HG02840 (cell line): ENCODE results near the gene AACS.
"Not testable (repeated sequence)": the region's sequence is repeated elsewhere in the genome, so short reads cannot be mapped to it uniquely, and the experiment has no call there.

Experiments used
- ATAC-seq: cut with Tn5 transposase; IDR thresholded peaks from one replicate; pipeline ENCODE4 v1.9.1; 2021; ENCODE audit warnings: mild to moderate bottlenecking, moderate library complexity, moderate number of reproducible peaks; ENCODE audit not compliant: unreplicated experiment, low FRiP score

AACS gene, protein sequence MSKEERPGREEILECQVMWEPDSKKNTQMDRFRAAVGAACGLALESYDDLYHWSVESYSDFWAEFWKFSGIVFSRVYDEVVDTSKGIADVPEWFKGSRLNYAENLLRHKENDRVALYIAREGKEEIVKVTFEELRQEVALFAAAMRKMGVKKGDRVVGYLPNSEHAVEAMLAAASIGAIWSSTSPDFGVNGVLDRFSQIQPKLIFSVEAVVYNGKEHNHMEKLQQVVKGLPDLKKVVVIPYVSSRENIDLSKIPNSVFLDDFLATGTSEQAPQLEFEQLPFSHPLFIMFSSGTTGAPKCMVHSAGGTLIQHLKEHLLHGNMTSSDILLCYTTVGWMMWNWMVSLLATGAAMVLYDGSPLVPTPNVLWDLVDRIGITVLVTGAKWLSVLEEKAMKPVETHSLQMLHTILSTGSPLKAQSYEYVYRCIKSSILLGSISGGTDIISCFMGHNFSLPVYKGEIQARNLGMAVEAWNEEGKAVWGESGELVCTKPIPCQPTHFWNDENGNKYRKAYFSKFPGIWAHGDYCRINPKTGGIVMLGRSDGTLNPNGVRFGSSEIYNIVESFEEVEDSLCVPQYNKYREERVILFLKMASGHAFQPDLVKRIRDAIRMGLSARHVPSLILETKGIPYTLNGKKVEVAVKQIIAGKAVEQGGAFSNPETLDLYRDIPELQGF

DNA sequence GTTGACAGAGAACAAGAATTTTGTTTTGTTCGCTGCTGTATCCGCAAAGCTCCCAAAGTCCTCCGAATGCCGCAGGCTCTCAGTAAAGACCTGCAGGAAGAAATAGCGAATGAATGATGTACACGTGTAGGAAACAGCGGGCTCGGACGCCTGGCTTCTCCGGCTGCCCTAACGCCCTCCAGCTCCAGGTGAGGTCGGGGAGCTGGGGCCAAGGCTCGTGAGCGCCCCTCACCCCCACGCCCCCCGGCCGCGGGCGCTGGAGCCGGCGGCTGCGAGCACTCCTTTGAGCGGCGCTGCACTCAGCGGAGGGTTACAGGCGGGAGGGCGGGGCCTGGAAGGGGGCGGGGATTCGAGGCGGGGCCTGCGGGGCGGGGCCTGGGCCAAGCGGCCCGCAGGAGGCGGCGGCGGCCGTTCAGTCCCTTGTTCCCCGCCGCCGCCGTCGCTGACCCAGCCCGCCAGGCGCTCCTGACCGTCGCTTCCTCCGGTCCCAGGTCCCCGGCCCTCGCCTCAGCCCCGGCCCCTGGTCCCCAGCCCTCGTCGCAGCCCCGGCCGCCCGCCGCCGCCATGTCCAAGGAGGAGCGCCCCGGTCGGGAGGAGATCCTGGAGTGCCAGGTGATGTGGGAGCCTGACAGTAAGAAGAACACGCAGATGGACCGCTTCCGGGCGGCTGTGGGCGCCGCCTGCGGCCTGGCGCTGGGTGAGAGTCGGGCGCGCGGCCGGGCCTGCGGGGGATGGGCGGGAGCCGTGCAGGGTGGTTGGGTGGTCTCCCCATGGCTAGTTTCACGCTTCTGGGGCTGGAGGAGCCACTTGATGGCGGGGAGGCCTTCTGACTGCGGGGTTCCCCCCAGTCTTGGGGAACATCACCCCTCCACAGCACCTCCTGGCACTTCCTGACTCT lies at the start of gene AACS:
Gene AACS (plus strand): TSS at position 415 of the 898 bp plus-strand sequence. CDS start 150 bp downstream, at position 565.
- ATAC-seq = peak; percentile 78

DNA sequence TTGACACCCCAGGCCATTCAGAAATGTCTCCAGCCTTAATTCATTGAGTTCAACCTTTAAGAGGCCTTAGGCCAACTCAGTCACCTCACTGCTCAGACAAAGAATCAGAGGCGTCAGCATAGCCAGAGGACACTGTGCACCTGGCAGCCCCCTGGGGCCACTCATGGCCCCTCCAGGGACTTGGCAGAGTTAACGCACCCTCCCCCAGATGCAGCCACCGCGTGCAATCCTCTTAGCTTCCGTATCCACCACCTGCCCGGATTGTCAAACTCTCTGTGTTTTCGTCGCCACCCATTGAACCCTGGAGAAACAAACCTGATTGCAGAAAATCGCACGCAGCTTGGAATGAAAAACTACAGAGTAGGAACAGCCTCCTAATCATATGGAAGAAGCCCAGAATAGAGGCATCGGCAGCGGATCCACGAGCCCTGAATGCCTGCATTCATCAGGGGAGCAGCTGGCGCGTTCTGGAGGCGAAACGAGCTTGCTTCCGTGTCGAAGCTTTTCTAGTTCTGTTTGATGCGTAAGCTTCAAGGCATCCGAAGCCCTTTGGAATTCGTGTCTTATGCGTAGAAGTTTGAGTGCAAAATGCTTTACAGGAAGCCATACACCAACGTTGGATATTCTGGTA lies 49.4 kb upstream of the AACS start:
- ATAC-seq = no peak

DNA sequence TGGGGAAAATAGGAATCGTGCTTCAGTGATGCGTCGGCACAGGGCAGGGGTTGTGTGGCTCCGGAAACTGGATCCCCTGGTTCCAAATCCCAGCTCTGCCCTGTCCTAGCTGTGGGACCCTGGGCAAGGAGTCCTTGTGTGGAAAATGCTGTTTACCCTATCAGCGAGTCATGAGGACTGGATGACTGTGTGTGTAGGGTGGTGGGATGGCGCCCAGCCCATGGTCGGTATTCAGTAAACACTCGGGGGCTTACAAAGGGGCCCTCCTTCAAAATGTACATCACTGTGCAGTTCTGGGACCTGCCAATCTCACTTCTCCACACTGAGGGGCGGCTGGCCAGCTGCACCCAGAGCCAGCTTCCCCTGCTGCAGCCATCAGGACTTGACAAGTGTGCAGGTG lies 47.4 kb upstream of the AACS start:
- ATAC-seq = no peak

DNA sequence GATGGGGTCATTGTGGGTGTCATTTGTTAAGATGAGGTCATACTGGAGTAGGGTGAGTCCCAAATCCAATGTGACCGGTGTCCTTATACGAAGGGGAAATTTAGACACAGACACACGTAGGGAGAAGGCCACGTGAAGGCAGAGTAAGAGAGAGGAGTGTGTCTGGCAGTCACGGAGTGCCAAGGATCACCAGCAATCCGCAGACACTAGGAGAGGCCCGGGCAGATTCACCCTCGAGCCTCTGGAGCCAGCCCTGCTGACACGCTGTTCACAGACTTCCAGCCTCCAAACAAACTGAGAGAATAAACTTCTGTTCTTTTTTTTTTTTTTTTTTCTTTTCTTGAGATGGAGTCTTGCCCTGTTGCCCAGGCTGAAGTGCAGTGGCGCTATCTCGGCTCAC lies 46.9 kb upstream of the AACS start:
- ATAC-seq = no peak

DNA sequence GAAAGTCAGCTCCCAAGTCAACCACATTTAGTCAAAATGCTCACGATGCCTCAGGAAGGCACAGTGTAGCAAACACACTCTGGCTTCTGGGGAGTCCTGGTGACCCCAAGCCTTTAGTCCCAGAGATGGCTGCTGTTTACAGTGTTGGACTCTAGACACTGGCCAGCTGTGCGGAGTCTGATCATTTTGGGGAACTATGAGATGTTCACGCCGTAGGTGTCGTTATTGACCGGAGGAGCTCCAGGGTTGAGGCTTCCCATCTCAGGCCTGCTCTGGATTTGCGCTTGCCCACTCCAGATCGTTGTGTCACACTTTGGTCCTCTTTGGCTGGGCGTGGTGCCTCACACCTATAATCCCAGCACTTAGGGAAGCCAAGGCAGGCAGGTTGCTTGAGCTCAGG lies 44.1 kb upstream of the AACS start:
- ATAC-seq = no peak

DNA sequence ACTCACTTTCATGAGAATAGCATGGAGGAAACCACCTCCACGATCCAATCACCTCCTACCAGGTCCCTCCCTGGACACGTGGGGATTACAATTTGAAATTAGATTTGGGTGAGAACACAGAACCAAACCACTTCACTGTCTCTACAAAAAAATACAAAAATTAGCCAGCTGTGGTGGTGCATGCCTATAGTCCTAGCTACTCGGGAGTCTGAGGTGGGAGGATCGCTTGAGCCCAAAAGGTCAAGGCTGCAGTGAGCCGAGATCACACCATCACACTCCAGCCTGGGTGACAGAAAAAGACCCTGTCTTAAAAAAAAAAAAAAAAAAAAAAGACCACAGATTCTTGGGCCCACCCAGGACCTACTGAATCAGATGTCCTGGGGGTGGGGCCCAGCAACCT lies 43.5 kb upstream of the AACS start:
- ATAC-seq = no peak

DNA sequence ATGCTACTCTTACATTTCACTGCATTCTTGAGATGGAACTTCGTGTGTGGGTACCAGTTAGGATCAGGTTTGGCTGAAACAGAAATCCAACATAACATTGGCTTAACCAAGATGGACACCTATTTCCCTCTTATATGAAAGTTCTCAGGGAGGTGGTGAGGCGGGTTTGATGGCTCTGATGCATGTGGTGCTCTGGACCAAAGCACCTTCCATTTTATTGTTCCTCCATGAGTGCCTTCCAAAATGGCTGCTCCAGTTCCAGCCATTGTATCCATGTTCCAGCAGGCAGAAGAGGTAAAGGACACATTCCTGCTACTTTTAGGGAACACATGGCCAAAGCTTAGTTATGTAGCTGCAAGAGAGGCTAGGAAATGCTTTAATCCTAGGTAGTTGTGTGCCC lies 42.2 kb upstream of the AACS start:
- ATAC-seq = no peak

DNA sequence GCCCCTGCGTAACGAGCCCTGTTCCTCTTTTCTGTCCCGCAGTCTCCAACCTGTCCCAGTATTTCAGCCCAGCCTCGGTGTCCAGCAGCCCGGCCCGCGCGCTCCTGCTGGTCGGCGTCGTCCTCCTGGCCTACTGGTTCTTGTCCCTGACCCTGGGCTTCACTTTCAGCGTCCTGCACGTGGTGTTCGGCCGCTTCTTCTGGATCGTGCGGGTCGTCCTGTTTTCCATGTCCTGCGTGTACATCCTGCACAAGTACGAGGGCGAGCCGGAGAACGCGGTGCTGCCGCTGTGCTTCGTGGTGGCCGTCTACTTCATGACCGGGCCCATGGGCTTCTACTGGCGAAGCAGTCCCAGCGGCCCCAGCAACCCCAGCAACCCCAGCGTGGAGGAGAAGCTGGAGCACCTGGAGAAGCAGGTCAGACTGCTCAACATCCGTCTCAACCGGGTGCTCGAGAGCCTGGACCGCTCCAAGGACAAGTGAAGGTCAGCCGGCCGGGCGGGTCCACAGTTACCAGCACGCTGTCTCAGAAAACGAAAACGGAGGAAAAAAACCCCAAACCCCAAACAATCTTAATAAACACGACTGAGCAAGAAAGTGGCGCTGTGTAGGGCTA lies 40.2 kb upstream of the AACS start:
- ATAC-seq = no peak

DNA sequence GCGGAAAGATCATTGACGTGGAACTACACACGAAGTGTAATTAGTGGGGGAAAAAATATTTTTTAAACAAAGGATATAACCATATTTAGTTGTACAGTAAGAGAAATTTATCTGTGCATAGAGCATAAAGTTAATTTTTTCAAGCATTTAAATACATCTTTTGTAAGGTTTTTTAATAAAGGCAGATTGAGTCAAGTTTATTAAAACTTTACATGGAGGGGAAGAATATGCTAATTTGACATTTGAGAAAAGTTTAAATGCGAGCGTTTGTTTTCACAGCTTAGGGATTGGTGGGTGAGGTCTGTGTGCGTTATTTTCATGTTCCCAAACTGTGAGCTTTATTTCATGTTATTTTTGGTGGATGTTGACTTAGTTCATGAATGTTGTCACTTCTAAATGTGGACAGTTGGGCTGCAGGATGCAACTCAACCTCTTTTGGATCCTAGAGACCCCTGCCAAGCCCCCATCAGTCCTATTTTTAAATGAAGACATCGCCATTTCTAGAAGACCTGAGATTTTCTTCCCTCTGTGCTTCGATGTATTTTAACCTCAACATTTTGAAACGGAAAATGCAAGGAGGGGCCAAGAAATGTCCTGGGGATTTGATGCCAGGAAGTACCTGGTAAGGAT lies 39.5 kb upstream of the AACS start:
- ATAC-seq = no peak

DNA sequence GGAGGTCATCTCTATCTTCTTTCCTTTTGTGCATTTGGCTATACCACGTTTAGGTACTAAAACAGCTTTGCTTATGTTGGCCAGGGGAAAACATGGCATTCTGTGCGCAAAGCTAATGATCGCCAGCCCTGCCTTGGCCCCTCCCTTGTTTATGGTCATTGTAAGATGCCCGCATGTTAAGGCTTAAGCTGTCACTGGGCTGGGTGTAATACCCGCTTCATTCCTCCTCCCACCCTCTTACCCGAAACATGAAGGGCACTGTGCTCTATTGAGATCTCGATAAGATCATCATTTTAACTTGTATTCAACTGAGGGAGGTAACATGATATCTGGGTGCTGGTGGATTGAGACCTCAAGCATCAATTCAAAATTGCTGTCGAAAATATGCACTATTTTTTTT lies 37.1 kb upstream of the AACS start:
- ATAC-seq = no peak

DNA sequence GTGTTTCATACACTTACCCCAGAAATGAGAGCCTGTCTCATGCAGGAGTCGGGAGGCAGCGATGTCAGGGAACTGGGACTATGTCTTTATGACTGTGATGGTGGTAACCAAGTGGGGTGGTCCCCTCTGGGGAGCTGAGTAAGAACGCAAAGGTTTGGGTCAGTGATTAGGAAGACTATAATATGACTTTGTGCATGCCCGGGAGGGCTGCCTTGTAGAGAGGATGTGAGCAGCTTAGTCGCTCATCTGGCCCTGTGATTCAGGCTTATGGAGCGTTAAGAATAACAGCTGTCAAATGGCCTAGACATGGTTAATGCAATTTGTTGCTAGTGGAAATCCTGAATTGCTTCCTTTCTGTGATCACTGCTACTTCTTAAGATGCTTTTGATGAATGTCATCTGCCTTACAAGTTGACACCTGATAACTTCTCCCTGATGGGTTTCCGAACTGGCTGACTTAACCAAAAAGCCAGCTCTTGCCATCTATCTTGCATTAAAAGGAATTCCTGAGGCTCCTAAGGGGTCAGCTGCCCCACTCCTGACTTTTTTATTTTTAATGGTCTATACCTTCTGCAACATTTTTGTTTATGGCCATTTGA lies 35.4 kb upstream of the AACS start:
- no peak for ATAC-seq

DNA sequence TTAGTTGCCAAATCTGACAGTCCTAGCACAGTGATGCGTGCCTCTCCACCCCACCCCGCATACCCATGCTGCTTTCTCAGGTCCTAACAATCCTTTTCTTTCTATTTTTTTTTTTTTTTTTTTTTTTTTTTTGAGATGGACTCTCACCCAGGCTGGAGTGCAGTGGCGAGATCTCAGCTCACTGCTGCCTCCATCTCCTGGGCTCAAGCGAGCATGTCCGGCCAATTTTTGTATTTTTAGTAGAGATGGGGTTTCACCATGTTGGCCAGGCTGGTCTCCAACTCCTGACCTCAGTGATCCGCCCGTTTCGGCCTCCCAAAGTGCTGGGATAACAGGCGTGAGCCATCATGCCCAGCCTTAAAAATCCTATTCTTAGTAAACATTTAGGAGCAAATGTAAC lies 33.8 kb upstream of the AACS start:
- ATAC-seq = not testable (repeated sequence)

DNA sequence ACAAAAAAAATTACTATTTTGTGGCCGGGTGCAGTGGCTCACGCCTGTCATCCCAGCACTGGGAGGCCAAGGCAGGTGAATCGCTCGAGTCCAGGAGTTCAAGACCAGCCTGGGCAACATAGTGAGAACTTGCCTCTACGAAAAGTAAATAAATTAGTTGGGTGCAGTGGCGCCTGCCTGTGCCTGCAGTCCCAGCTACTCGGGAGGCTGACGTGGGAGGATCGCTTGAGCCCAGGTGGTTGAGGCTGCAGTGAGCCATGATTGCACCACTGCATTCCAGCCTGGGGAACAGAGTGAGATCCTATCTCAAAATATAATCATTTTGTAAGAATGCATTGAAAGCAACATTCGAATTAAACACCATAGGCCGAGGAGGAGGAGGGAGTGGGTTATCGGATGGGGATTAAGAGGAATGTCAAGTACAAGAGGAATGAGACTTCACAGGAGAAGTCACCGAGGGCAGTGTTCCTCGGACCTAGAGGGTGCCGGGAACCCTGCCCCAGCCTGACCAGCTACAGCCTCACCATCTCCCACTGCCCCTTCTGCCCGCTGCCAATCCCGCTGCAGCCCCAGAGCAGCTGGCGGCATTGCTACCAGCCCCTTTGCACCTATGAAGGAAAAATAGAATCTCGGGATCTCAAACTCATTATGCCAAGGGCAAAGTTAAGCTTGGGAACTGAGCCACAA lies 32.6 kb upstream of the AACS start:
- no peak for ATAC-seq

DNA sequence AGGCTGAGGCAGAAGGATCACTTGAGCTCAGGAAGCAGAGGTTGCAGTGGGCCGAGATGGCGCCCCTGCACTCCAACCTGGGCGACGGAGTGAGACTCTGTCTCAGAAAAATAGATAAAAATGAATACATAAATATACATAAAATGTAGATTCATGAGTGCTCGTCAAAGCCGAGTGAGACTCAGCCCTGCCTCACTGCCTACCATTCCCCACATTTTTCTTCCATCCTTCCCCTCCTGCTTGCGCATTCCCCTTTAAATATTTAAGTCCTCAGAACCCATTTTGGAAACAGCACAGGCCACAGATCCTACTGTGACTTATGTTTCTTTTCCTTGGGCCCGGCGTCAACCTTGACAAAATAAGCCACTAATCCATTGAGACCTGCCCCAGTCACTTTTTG lies 31.9 kb upstream of the AACS start:
- ATAC-seq = no peak

DNA sequence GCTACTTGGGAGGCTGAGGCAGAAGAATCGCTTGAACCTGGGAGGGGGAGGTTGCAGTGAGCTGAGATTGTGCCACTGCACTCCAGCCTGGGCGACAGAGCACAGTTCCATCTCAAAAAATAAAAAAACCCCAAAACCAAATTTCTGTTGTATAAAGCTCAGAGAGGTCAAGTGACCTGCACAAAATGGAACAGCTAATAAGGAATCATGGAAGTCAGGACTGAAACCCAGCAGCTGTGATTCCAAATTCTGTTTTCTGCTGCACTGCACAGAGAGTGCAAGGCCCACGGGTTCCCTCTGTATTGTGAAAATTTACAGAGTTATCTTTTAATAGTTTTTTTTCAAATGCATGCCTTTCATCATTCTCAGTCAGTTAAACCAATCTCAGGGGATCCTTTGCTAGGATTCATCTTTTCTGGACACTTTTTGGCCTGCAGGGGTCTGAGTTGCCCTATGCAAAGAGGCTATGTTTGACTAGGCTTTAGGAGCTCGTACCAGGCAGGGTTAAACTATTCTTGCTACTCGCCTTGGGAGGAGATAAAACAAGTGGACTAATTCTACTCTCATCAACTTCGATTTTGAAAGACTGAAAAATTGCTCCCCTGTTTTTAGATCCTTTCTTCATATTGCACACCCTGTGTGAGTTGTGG lies 26.1 kb upstream of the AACS start:
- ATAC-seq = no peak

DNA sequence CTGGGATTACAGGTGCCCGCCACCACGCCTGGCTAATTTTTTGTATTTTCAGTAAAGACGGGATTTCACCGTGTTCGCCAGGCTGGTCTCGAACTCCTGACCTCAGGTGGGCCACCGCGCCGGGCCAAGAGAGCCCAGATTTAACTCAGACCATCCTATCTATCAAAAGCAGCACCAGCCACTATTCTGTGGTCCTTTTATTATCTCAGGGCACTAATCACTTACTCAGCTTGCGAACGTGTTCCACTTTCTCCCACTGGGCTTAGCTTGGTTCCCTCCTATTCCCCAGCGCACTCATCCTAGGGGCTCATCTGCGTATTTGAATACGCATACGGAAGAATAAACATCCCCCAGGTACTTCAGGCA lies 16.2 kb upstream of the AACS start:
- ATAC-seq = no peak

DNA sequence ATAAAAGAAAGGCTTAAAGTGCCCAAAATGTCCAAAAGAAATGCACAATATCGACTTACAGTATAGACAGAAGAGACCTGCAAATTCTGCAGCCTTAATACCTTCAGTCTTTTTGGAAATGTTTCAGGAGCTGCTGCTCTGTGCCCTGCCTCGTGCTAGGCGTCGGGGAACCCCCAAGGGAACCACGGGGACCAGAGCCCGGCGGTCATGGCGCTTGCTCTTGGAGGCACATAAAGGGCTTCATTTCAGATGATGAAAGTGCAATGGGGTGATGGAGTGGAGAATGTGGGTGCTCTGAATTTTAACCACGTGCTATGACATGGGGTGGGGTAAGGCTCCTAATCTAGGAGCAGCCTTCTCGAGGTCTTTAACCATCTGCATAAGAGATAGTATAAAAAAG lies 14.8 kb upstream of the AACS start:
- no peak for ATAC-seq

DNA sequence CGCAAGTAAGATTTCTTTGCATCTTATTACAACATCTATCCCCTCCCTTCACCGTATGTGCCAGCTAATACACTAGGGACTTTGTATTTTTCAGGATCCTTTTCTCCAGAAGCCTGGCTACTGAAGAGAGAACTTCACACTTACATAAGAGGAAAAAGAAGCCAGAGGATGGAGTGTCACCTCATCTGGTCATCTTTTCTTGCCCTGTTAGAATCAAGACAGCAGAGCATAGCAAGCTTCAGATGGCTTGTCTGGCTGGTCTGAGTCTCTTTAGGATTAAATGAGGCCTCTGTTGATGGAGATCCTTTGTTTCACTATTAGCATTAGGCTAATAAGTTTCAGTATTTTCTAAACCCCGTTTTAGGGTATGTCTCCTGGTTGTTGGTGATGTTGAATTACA lies 14.4 kb upstream of the AACS start:
- ATAC-seq = no peak
